Endodermal cell (in vitro differentiated cells): Measurements from ENCODE around the gene OR6B2. TPM values are rescaled to one million over a fixed set of nuclear protein-coding genes. Genes with fewer than 3 reads are reported as not detected.

ENCODE experiments used
- DNase-seq: peaks from one replicate; pipeline ENCODE4 v3.0.0-alpha.2; 2017
- H3K27ac ChIP-seq: 2 replicates; pipeline ENCODE4 v1.5.1; 2013; ENCODE audit warnings: mild to moderate bottlenecking, low read depth, low read length, moderate library complexity
- H3K27me3 ChIP-seq: 2 replicates; pipeline ENCODE4 v1.6.1; 2013; ENCODE audit warnings: mild to moderate bottlenecking, low read length, moderate library complexity; ENCODE audit not compliant: insufficient read depth, control insufficient read depth, poor library complexity, severe bottlenecking
- H3K36me3 ChIP-seq: 2 replicates; pipeline ENCODE4 v1.7.0; 2013; ENCODE audit warnings: mild to moderate bottlenecking, low read length, moderate library complexity; ENCODE audit not compliant: control insufficient read depth, insufficient read depth
- H3K4me1 ChIP-seq: one replicate; pipeline ENCODE4 v1.7.0; 2013; ENCODE audit warnings: low read length; ENCODE audit not compliant: control insufficient read depth, insufficient read depth
- H3K4me3 ChIP-seq: 2 replicates; pipeline ENCODE4 v1.5.1; 2013; ENCODE audit warnings: mild to moderate bottlenecking, low read length, moderate library complexity
- H3K9ac ChIP-seq: 2 replicates; pipeline ENCODE4 v1.6.1; 2013; ENCODE audit warnings: mild to moderate bottlenecking, low read length, moderate library complexity; ENCODE audit not compliant: poor library complexity, severe bottlenecking; ENCODE audit errors: extremely low read depth
- H3K9me3 ChIP-seq: 2 replicates; pipeline ENCODE4 v1.6.1; 2013; ENCODE audit warnings: mild to moderate bottlenecking, low read length, moderate library complexity; ENCODE audit not compliant: control insufficient read depth
- H3K27ac Mint-ChIP-seq: 2 replicates; pipeline ENCODE4 v1.8.0; 2020; ENCODE audit warnings: mixed read lengths
- H3K27me3 Mint-ChIP-seq: 2 replicates; pipeline ENCODE4 v1.8.0; 2021; ENCODE audit warnings: mild to moderate bottlenecking, mixed read lengths; ENCODE audit not compliant: insufficient read depth
- H3K36me3 Mint-ChIP-seq: 2 replicates; pipeline ENCODE4 v1.8.0; 2020; ENCODE audit warnings: low read depth, mixed read lengths
- H3K4me1 Mint-ChIP-seq: 2 replicates; pipeline ENCODE4 v1.8.0; 2020; ENCODE audit warnings: mixed read lengths
- H3K4me3 Mint-ChIP-seq: 2 replicates; pipeline ENCODE4 v1.8.0; 2020; ENCODE audit warnings: mild to moderate bottlenecking, moderate library complexity, mixed read lengths
- H3K9me3 Mint-ChIP-seq: 2 replicates; pipeline ENCODE4 v1.8.0; 2020; ENCODE audit warnings: mild to moderate bottlenecking, mixed read lengths
- WGBS, 2 experiments: methylation state at CpG; one replicate each; pipeline versions ENCODE4 v1.1.5 to v1.1.7; 2013; ENCODE audit warnings: missing lambda C conversion rate in 2 of 2, mixed read lengths in 1 of 2; ENCODE audit not compliant: insufficient coverage in 1 of 2, insufficient read length in 1 of 2; 5-methylcytosine and 5-hydroxymethylcytosine counted together
- total RNA-seq, 2 donors: library from RNA; stranded (reverse); fragmentation: NEBNext Ultra II Directional in 1 of 2; extraction: Animal tissue kit (Norgen Biotek cat#: 25700) in 1 of 2; gene quantifications; 2 replicates in 1 of 2; 3 replicates in 1 of 2; pipeline ENCODE4 v1.2.1, GENCODE V29; 2021
- TF ChIP-seq, protein P1 (sequence below): fragments of 200-600 bp; sonication (generic); conservative IDR thresholded peaks from 2 replicates; pipeline ENCODE4 v1.5.0; 2021; ENCODE audit warnings: antibody characterized with exemption, mild to moderate bottlenecking

OR6B2 gene
- total RNA-seq, 2 donors from 2014 or later = not detected

DNA sequence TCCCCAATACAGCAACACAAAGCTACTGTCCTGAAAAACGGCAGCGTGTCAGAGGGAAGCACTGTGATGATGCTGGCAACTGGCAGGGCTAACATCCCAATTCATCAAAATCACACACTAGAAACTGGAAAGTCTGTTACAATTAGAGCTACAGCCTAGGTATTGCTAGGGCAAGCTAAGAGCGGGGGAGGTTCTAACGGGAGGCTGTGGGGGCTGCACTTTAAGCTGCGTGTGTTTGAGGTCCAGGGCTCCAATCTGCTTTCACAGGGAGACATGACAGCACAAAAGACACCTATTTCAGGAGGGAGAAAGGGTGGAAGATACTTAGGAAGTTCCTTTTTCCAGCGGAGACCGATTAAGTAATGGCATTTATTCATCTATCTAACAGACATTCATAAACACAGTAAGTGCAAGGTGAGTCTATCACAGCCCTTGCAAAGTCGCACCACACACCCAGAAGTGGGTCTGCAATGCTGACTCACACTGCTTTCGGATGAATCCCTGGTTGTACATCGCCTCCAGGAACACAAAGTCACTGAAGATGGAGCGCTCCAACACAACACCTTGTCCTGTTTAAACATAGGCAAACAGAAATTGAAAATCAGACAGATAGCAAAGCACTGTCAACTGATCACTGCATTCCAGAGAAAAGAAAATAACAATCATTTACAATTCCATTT lies 12.0 kb downstream of the OR6B2 start:
- Mint-ChIP-seq H3K27ac (no peak overlapping the region), H3K4me3 (no peak overlapping the region), H3K4me1 (no peaks in the 10 kb centered on the region), H3K9me3 (no peaks in the 10 kb centered on the region), H3K36me3 (peaks cover 69% of the 10 kb centered on the region), H3K27me3 (no peaks in the 10 kb centered on the region)
- no peak overlapping the region for H3K4me3 ChIP-seq
- H3K9ac ChIP-seq = no peak overlapping the region
- H3K36me3 ChIP-seq = peaks cover 64% of the 10 kb centered on the region
- no peaks in the 10 kb centered on the region for H3K27me3 ChIP-seq
- WGBS, 2 experiments = 95 to 97% methylated on average over 10 to 11 of the region's 11 CpGs
- no peak overlapping the region for H3K27ac ChIP-seq
- DNase-seq = no peak
- no peaks in the 10 kb centered on the region for H3K4me1 ChIP-seq
- TF ChIP-seq, protein P1, sequence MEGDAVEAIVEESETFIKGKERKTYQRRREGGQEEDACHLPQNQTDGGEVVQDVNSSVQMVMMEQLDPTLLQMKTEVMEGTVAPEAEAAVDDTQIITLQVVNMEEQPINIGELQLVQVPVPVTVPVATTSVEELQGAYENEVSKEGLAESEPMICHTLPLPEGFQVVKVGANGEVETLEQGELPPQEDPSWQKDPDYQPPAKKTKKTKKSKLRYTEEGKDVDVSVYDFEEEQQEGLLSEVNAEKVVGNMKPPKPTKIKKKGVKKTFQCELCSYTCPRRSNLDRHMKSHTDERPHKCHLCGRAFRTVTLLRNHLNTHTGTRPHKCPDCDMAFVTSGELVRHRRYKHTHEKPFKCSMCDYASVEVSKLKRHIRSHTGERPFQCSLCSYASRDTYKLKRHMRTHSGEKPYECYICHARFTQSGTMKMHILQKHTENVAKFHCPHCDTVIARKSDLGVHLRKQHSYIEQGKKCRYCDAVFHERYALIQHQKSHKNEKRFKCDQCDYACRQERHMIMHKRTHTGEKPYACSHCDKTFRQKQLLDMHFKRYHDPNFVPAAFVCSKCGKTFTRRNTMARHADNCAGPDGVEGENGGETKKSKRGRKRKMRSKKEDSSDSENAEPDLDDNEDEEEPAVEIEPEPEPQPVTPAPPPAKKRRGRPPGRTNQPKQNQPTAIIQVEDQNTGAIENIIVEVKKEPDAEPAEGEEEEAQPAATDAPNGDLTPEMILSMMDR = no peak
- H3K9me3 ChIP-seq = no peaks in the 10 kb centered on the region

DNA sequence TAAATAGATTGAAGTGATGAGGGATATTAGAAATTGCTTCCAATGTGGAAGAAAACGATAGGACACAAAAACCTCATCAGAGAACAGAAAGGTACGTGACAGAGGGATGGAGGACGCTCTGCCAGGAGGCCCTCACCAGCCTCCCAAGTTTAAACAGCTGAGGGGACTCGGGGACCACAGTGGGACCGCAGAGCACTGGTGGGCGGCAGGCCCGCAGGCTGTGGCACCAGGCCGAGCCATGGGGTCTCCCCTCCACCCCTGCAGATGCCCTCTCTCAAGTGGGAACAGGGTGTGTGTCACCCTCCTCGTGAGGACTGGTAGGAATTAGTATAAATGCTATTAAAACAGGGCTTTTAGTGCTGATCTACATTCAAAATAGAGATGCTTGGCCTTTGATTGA lies 15.9 kb downstream of the OR6B2 start:
- peaks cover 77% of the 10 kb centered on the region for H3K36me3 Mint-ChIP-seq
- no peaks in the 10 kb centered on the region for H3K4me1 Mint-ChIP-seq
- no peak overlapping the region for H3K27ac Mint-ChIP-seq
- DNase-seq = no peak
- TF ChIP-seq, protein P1 = no peak
- Histone ChIP-seq H3K9me3 (no peaks in the 10 kb centered on the region), H3K27ac (no peak overlapping the region), H3K36me3 (peaks cover 84% of the 10 kb centered on the region), H3K4me1 (no peaks in the 10 kb centered on the region), H3K27me3 (no peaks in the 10 kb centered on the region), H3K9ac (no peak overlapping the region), H3K4me3 (no peak overlapping the region)
- H3K9me3 Mint-ChIP-seq = no peaks in the 10 kb centered on the region
- no peaks in the 10 kb centered on the region for H3K27me3 Mint-ChIP-seq
- no peak overlapping the region for H3K4me3 Mint-ChIP-seq
- WGBS, 2 experiments = 94 to 95% methylated on average over 8 to 9 of the region's 9 CpGs

- WGBS, 2 experiments = 88 to 89% methylated on average over 1 of the region's 1 CpG
- Histone ChIP-seq H3K36me3 (peaks cover 78% of the 10 kb centered on the region), H3K27me3 (no peaks in the 10 kb centered on the region), H3K27ac (no peak overlapping the region), H3K4me3 (no peak overlapping the region), H3K9me3 (no peaks in the 10 kb centered on the region), H3K4me1 (no peaks in the 10 kb centered on the region), H3K9ac (no peak overlapping the region)
- no peaks in the 10 kb centered on the region for H3K4me1 Mint-ChIP-seq
- H3K4me3 Mint-ChIP-seq = no peak overlapping the region
- H3K9me3 Mint-ChIP-seq = no peaks in the 10 kb centered on the region
- DNase-seq = no peak
- H3K27ac Mint-ChIP-seq = no peak overlapping the region
- TF ChIP-seq, protein P1 = peak; percentile 54
- H3K36me3 Mint-ChIP-seq = peaks cover 72% of the 10 kb centered on the region
- H3K27me3 Mint-ChIP-seq = no peaks in the 10 kb centered on the region
Measured at GRCh38 chr2:240013343-240013742, 16.9 kb downstream of the OR6B2 start.
